ENCODE data around the gene PIK3R5. TPM values are rescaled to one million over a fixed set of nuclear protein-coding genes. Genes with fewer than 3 reads are reported as not detected.

PIK3R5 gene
- total RNA-seq, 4 donors from 2014 or later: 1.6 to 12.0 (median 8.4) TPM

GRCh38 chr17:8875436-8875835 is 90.1 kb downstream of the PIK3R5 start:
- intact Hi-C loops (cut with DNase I; ENCODE audit: low total_unique reads): no loop called here
- no peak for TF ChIP-seq POLR2A (IDR thresholded peaks at IDR 0.05)
- no peak for TF ChIP-seq CTCF (IDR thresholded peaks at IDR 0.05)
- no peak overlapping the region for H3K27ac ChIP-seq
- no peaks in the 10 kb centered on the region for H3K9me3 ChIP-seq
- H3K27me3 ChIP-seq: no peaks in the 10 kb centered on the region
- no peak for DNase-seq
- H3K4me1 ChIP-seq: no peaks in the 10 kb centered on the region
- no peak overlapping the region for H3K4me3 ChIP-seq
- no peaks in the 10 kb centered on the region for H3K36me3 ChIP-seq

DNA sequence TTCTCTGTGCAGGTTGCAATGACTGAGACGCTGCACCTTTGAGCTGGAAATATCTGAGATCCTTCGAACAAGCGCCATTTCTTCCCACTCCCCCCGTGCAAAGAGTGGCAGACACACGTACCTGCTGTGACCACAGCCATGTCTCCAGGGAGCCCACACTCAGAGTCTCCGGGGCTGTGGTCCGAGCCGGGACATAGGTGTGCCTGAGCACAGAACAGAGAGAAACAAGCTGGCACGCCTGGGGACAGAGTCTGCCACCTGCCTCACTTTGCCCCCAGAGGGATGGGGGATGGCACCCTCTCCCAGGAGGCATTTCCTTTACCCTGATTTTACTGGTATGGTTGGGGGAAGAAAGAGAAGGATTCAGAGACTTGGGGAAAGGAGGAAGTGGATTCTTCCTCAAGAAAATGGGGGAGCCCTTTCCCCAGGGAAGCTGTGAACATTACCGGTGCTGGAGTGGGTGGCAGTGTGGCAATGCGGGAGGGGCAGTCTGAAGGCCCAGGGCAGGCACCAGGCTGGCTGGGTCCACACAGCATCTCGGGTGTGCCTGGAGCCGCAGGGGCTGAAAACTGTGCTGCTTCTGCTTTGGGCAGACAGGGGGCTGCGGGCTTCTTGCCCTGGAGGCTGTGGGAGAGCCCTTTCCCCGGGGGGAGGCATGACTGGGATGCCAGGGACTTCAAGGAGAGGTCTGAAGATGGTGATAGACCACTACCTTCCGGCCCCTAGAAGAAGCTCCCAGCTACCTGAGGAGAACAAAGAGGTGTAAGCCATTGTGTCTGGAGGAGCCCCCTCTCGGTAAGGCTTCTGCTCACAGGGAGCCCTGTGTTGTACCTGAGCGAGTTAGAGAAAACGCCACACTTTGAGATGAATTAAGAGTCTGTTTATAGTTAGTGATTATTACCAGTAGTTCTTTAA is 91.4 kb downstream of the PIK3R5 start:
- H3K4me1 ChIP-seq: no peaks in the 10 kb centered on the region
- TF ChIP-seq CTCF (IDR thresholded peaks at IDR 0.05) (no peak), POLR2A (IDR thresholded peaks at IDR 0.05) (no peak)
- H3K27me3 ChIP-seq: no peaks in the 10 kb centered on the region
- intact Hi-C loops (cut with DNase I; ENCODE audit: low total_unique reads): no loop called here
- H3K27ac ChIP-seq: no peak overlapping the region
- no peak for DNase-seq
- H3K9me3 ChIP-seq: no peaks in the 10 kb centered on the region
- no peaks in the 10 kb centered on the region for H3K36me3 ChIP-seq
- H3K4me3 ChIP-seq: no peak overlapping the region

GRCh38 chr17:8872705-8873435 is 92.6 kb downstream of the PIK3R5 start:
- Histone ChIP-seq H3K27ac (no peak overlapping the region), H3K27me3 (no peaks in the 10 kb centered on the region), H3K9me3 (no peaks in the 10 kb centered on the region), H3K4me1 (no peaks in the 10 kb centered on the region), H3K36me3 (no peaks in the 10 kb centered on the region), H3K4me3 (no peak overlapping the region)
- TF ChIP-seq CTCF (IDR thresholded peaks at IDR 0.05) (no peak), POLR2A (IDR thresholded peaks at IDR 0.05) (no peak)
- intact Hi-C loops (cut with DNase I; ENCODE audit: low total_unique reads): no loop called here
- DNase-seq: no peak

DNA sequence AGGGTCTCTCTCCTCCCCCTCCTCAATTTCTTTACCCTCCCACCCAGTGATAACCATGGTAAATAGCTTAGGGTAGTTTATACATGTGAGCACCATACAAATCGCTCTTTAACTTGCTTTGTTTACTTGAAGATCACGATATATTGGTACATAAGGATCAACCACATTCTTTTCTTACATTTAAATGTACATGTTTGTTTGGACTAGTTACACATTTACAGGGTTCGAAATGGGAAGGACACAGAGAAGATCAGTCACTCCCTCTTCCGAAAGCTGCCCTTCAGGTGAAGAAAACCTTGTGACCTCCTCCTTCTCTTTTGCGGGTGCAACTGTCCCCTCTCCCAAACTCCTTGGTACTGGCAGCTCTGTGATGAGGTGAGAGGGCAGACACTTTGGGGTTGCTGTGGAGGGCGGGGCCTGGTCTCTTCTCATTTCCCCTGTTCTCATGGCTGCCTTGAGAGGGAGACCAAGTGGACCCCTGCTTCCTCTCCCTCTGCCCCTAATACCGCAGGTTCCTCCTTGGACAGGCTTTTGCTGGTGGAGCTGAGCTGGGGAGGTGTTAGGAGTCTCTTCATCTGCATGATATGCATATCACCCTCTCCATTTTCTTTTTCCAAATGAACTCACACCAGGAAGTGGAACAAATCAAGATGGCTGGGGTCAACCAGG is 93.3 kb downstream of the PIK3R5 start:
- no peak overlapping the region for H3K4me3 ChIP-seq
- no peak for TF ChIP-seq POLR2A (IDR thresholded peaks at IDR 0.05)
- TF ChIP-seq CTCF (IDR thresholded peaks at IDR 0.05): no peak
- H3K27ac ChIP-seq: no peak overlapping the region
- no peaks in the 10 kb centered on the region for H3K36me3 ChIP-seq
- no peaks in the 10 kb centered on the region for H3K4me1 ChIP-seq
- intact Hi-C loops (cut with DNase I; ENCODE audit: low total_unique reads): no loop called here
- H3K27me3 ChIP-seq: no peaks in the 10 kb centered on the region
- DNase-seq: no peak
- no peaks in the 10 kb centered on the region for H3K9me3 ChIP-seq
